HepG2 (cell line): ENCODE data around the gene FOLR2. TPM values are rescaled to one million over a fixed set of nuclear protein-coding genes. Genes with fewer than 3 reads are reported as not detected.

ENCODE experiments used
- ATAC-seq: fragments of 200-7000 bp; cut with Tn5 transposase; 3 replicates; pipeline ENCODE4 v1.9.1; 2020; ENCODE audit warnings: mild to moderate bottlenecking, moderate library complexity
- BruUV-seq: library from RNA; stranded (reverse); fragments of 400-500 nt; replicated peaks from 2 replicates; lab custom pipeline; 2021; lab: Mats Ljungman, UMichigan
- CTCF ChIA-PET: fragments of 300-600 bp; formaldehyde crosslinking; extraction: SDS; loops from one replicate; lab custom pipeline; 2021; ENCODE audit warnings: low total read pairs, inconsistent platforms, low intra/inter-chr PET ratio; lab: Yijun Ruan, JAX
- POLR2A ChIA-PET: fragments of 350-600 bp; sonication (Branson Sonifier 250); formaldehyde crosslinking; loops from one replicate; lab custom pipeline; 2020; ENCODE audit warnings: antibody characterized with exemption, inconsistent platforms; lab: Yijun Ruan, JAX
- DNase-seq: peaks from one replicate; pipeline ENCODE4 v3.0.0-alpha.2; 2015; ENCODE audit warnings: low spot score
- FAIRE-seq: peaks from 3 replicates; lab custom pipeline; 2011; peaks lifted over from hg19 to GRCh38; lab: Jason Lieb, UNC
- H2AFZ ChIP-seq: one replicate; pipeline ENCODE4 v1.6.1; 2011; ENCODE audit warnings: low read length, inconsistent platforms
- H3K27ac ChIP-seq: fragments of 300-600 bp; 3 replicates; pipeline ENCODE4 v1.8.0; 2011; ENCODE audit warnings: mixed run types, mild to moderate bottlenecking, mixed read lengths, low read length, inconsistent platforms; ENCODE audit not compliant: insufficient read depth; ENCODE audit errors: extremely low read length
- H3K27me3 ChIP-seq, 2 experiments: fragments of 200-600 bp in 1 of 2; 2 replicates in 1 of 2; 3 replicates in 1 of 2; pipeline versions ENCODE4 v1.6.0 to v1.8.0; 2011; ENCODE audit warnings: low read length in 2 of 2, mild to moderate bottlenecking in 2 of 2, moderate library complexity in 2 of 2, inconsistent platforms in 1 of 2; ENCODE audit not compliant: insufficient read depth in 2 of 2, control insufficient read depth in 1 of 2
- H3K36me3 ChIP-seq, 2 experiments: fragments of 200-600 bp in 1 of 2; replicated peaks in 1 of 2; 2 replicates in 1 of 2; 3 replicates in 1 of 2; pipeline versions ENCODE4 v1.5.1 to v1.8.0; 2011; ENCODE audit warnings: low read length in 2 of 2, inconsistent platforms in 1 of 2; ENCODE audit not compliant: insufficient read depth in 2 of 2, control insufficient read depth in 1 of 2
- H3K4me1 ChIP-seq: 2 replicates; pipeline ENCODE4 v1.5.1; 2012; ENCODE audit warnings: low read length, inconsistent platforms; ENCODE audit not compliant: insufficient read depth
- H3K4me2 ChIP-seq: 2 replicates; pipeline ENCODE4 v1.6.0; 2011; ENCODE audit warnings: low read depth, low read length, inconsistent platforms
- H3K4me3 ChIP-seq, 3 experiments: fragments of 200-600 bp in 1 of 3; sonication (generic), shearing (Covaris generic) in 1 of 3; replicated peaks in 1 of 3; 2 replicates each; pipeline ENCODE4 v1.5.1; 2011 to 2016; ENCODE audit warnings: low read length in 3 of 3, inconsistent platforms in 2 of 3, low read depth in 2 of 3, mild to moderate bottlenecking in 2 of 3, control low read depth in 1 of 3, mixed read lengths in 1 of 3; ENCODE audit not compliant: insufficient read depth in 1 of 3
- H3K79me2 ChIP-seq: one replicate; pipeline ENCODE4 v1.6.1; 2011; ENCODE audit warnings: low read length, inconsistent platforms; ENCODE audit not compliant: insufficient read depth
- H3K9ac ChIP-seq: 2 replicates; pipeline ENCODE4 v1.6.0; 2011; ENCODE audit warnings: mild to moderate bottlenecking, low read depth, low read length, inconsistent platforms; ENCODE audit not compliant: insufficient read depth
- H3K9me3 ChIP-seq: 2 replicates; pipeline ENCODE4 v1.5.1; 2012; ENCODE audit warnings: mild to moderate bottlenecking, low read length
- H4K20me1 ChIP-seq: 2 replicates; pipeline ENCODE4 v1.6.0; 2011; ENCODE audit warnings: inconsistent platforms, mild to moderate bottlenecking, low read length, moderate library complexity; ENCODE audit not compliant: insufficient read depth
- ZFP90 ChIP-seq: sonication (generic); formaldehyde crosslinking; IDR thresholded peaks from 2 replicates; pipeline ENCODE4 v1.8.0; 2022; ENCODE audit warnings: missing genetic modification reagents, mild to moderate bottlenecking, inconsistent platforms, borderline replicate concordance
- ZNF235 ChIP-seq: sonication (generic); formaldehyde crosslinking; IDR thresholded peaks from 2 replicates; pipeline ENCODE4 v1.8.1; 2023; ENCODE audit warnings: mild to moderate bottlenecking, missing genetic modification reagents, borderline replicate concordance
- ZNF260 ChIP-seq: sonication (generic); formaldehyde crosslinking; IDR thresholded peaks from 2 replicates; pipeline ENCODE4 v1.4.0; 2020; ENCODE audit warnings: missing genetic modification reagents, low read depth, mild to moderate bottlenecking, borderline replicate concordance
- ZNF607 ChIP-seq: sonication (generic); formaldehyde crosslinking; IDR thresholded peaks from 2 replicates; pipeline ENCODE4 v1.5.1; 2020; ENCODE audit warnings: missing genetic modification reagents, mild to moderate bottlenecking, borderline replicate concordance
- ZNF724P ChIP-seq: sonication (generic); formaldehyde crosslinking; IDR thresholded peaks from 2 replicates; pipeline ENCODE4 v1.8.0; 2022; ENCODE audit warnings: missing genetic modification reagents, borderline replicate concordance
- ZSCAN25 ChIP-seq: sonication (generic); formaldehyde crosslinking; IDR thresholded peaks from 2 replicates; pipeline ENCODE4 v1.8.0; 2022; ENCODE audit warnings: mild to moderate bottlenecking, missing genetic modification reagents
- WGBS: methylation state at CpG from one replicate; pipeline ENCODE4 v1.1.6; 2017; ENCODE audit warnings: low lambda C conversion rate; 5-methylcytosine and 5-hydroxymethylcytosine counted together
- in situ Hi-C: cut with HindIII; loops from 2 replicates; pipeline ENCODE4 v1.10.0; 2017; ENCODE audit warnings: low pct_unique_long_range_greater_than_20kb; ENCODE audit not compliant: extremely low pct_ligation_motif_present
- intact Hi-C: fragments of 100-400 bp; cut with micrococcal nuclease; formaldehyde crosslinking; loops from one replicate; pipeline ENCODE4 v1.10.0; 2022; ENCODE audit not compliant: unreplicated experiment
- polyA plus RNA-seq, 8 experiments: library from polyadenylated mRNA; depleted of rRNA in 3 of 8; stranded (reverse) in 7 of 8; unstranded in 1 of 8; fragments of >200 nt; fragmentation: Illumina TruSeq in 4 of 8; extraction: Trizol in 4 of 8; gene quantifications; 2 replicates each; pipeline versions ENCODE4 v1.2.1 to v1.2.3, GENCODE V29; 2011 to 2016; ENCODE audit warnings: low read depth in 4 of 8, missing spikeins in 1 of 8, mixed read lengths in 1 of 8; ENCODE audit not compliant: insufficient read depth in 1 of 8
- total RNA-seq, 5 experiments: library from RNA; depleted of rRNA; stranded (reverse); fragments of >200 nt; fragmentation: Illumina TruSeq; extraction: Trizol; gene quantifications; 2 replicates each; pipeline ENCODE4 v1.2.3, GENCODE V29; 2016; ENCODE audit warnings: low read depth in 1 of 5
- TF ChIP-seq, protein P1 (sequence below): sonication (generic); formaldehyde crosslinking; IDR thresholded peaks from 2 replicates; pipeline ENCODE4 v1.9.0; 2021; ENCODE audit warnings: mild to moderate bottlenecking, missing genetic modification reagents
- TF ChIP-seq, protein P2 (sequence below): sonication (generic); formaldehyde crosslinking; IDR thresholded peaks from 2 replicates; pipeline ENCODE4 v1.9.0; 2021; ENCODE audit warnings: missing genetic modification reagents, borderline replicate concordance
- TF ChIP-seq, protein P3 (sequence below): IDR thresholded peaks from 2 replicates; pipeline ENCODE4 v1.6.1; 2016; ENCODE audit warnings: missing compliant biosample characterization, missing genetic modification reagents, borderline replicate concordance
- TF ChIP-seq, protein P4 (sequence below): sonication (generic); formaldehyde crosslinking; IDR thresholded peaks from 2 replicates; pipeline ENCODE4 v1.5.0; 2020; ENCODE audit warnings: missing genetic modification reagents
- TF ChIP-seq, protein P5 (sequence below): IDR thresholded peaks from 2 replicates; pipeline ENCODE4 v1.6.1; 2016; ENCODE audit warnings: low read depth

Gene FOLR2
- total and polyA plus RNA-seq, 2 of the 13 experiments (the other 11 are each of a cell fraction or from before 2014, with no cell fraction given), result 0.09 TPM; not detected in 1

DNA sequence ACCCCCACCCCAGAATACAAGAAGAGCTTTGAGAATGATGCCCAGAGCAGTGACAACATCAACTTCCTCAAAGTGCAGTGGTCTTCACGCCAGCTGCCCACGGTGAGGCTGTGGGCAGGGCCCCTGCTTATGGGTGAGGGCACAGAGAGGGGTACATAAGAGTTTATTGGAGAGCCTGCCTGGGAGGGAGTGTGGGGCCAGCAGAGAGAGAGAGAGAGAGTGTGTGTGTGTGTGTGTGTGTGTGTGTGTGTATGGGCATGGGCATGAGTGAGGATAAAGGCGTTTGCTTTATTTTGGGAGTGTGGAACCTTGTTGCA is 17.9 kb downstream of the FOLR2 start:
- no TSS peak for BruUV-seq
- no peak overlapping the region for H3K4me3 ChIP-seq
- peaks cover 3% of the 10 kb centered on the region; the same call in 1 of the 2 replicates for H3K4me1 ChIP-seq
- H4K20me1 ChIP-seq, result no peaks in the 10 kb centered on the region
- no peaks in the 10 kb centered on the region for H3K79me2 ChIP-seq
- DNase-seq (no peak), ATAC-seq (no peak), FAIRE-seq (no peak)
- no peaks in the 10 kb centered on the region for H3K9me3 ChIP-seq
- POLR2A ChIA-PET, result interaction anchor here (1.2 kb wide), 1 partner anchor 200 kb away, joined by 3 read pairs; the partner anchor contains the start of gene CLPB
- H3K9ac ChIP-seq, result no peak overlapping the region
- CTCF ChIA-PET, result no interaction called here
- intact Hi-C loops (no loop called here), in situ Hi-C loops (no loop called here)
- no peak overlapping the region for H2AFZ ChIP-seq
- WGBS, result 93% methylated on average over 3 of the region's 3 CpGs
- no peak overlapping the region for H3K27ac ChIP-seq
- peaks cover 18 to 52% of the 10 kb centered on the region in 2 experiments; a peak in 4 of 5 replicates for H3K36me3 ChIP-seq
- no peak overlapping the region for H3K4me2 ChIP-seq
- H3K27me3 ChIP-seq, result peaks cover 0 to 3% of the 10 kb centered on the region in 2 experiments; a peak in 2 of 5 replicates
- no peak for TF ChIP-seq ZSCAN25 (CRISPR knock-in tag)
- TF ChIP-seq, protein P1, sequence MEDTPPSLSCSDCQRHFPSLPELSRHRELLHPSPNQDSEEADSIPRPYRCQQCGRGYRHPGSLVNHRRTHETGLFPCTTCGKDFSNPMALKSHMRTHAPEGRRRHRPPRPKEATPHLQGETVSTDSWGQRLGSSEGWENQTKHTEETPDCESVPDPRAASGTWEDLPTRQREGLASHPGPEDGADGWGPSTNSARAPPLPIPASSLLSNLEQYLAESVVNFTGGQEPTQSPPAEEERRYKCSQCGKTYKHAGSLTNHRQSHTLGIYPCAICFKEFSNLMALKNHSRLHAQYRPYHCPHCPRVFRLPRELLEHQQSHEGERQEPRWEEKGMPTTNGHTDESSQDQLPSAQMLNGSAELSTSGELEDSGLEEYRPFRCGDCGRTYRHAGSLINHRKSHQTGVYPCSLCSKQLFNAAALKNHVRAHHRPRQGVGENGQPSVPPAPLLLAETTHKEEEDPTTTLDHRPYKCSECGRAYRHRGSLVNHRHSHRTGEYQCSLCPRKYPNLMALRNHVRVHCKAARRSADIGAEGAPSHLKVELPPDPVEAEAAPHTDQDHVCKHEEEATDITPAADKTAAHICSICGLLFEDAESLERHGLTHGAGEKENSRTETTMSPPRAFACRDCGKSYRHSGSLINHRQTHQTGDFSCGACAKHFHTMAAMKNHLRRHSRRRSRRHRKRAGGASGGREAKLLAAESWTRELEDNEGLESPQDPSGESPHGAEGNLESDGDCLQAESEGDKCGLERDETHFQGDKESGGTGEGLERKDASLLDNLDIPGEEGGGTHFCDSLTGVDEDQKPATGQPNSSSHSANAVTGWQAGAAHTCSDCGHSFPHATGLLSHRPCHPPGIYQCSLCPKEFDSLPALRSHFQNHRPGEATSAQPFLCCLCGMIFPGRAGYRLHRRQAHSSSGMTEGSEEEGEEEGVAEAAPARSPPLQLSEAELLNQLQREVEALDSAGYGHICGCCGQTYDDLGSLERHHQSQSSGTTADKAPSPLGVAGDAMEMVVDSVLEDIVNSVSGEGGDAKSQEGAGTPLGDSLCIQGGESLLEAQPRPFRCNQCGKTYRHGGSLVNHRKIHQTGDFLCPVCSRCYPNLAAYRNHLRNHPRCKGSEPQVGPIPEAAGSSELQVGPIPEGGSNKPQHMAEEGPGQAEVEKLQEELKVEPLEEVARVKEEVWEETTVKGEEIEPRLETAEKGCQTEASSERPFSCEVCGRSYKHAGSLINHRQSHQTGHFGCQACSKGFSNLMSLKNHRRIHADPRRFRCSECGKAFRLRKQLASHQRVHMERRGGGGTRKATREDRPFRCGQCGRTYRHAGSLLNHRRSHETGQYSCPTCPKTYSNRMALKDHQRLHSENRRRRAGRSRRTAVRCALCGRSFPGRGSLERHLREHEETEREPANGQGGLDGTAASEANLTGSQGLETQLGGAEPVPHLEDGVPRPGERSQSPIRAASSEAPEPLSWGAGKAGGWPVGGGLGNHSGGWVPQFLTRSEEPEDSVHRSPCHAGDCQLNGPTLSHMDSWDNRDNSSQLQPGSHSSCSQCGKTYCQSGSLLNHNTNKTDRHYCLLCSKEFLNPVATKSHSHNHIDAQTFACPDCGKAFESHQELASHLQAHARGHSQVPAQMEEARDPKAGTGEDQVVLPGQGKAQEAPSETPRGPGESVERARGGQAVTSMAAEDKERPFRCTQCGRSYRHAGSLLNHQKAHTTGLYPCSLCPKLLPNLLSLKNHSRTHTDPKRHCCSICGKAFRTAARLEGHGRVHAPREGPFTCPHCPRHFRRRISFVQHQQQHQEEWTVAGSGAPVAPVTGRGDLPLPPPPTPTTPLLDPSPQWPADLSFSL (CRISPR knock-in tag), result no peak
- no peak for TF ChIP-seq ZNF607 (CRISPR knock-in tag)
- TF ChIP-seq ZNF235 (CRISPR knock-in tag), result no peak
- TF ChIP-seq ZNF724P, result no peak
- TF ChIP-seq, protein P2, sequence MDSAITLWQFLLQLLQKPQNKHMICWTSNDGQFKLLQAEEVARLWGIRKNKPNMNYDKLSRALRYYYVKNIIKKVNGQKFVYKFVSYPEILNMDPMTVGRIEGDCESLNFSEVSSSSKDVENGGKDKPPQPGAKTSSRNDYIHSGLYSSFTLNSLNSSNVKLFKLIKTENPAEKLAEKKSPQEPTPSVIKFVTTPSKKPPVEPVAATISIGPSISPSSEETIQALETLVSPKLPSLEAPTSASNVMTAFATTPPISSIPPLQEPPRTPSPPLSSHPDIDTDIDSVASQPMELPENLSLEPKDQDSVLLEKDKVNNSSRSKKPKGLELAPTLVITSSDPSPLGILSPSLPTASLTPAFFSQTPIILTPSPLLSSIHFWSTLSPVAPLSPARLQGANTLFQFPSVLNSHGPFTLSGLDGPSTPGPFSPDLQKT (CRISPR knock-in tag), result no peak
- TF ChIP-seq ZNF260 (CRISPR knock-in tag), result no peak
- TF ChIP-seq, protein P3, sequence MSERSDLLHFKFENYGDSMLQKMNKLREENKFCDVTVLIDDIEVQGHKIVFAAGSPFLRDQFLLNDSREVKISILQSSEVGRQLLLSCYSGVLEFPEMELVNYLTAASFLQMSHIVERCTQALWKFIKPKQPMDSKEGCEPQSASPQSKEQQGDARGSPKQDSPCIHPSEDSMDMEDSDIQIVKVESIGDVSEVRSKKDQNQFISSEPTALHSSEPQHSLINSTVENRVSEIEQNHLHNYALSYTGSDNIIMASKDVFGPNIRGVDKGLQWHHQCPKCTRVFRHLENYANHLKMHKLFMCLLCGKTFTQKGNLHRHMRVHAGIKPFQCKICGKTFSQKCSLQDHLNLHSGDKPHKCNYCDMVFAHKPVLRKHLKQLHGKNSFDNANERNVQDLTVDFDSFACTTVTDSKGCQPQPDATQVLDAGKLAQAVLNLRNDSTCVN, result no peak
- TF ChIP-seq, protein P4, sequence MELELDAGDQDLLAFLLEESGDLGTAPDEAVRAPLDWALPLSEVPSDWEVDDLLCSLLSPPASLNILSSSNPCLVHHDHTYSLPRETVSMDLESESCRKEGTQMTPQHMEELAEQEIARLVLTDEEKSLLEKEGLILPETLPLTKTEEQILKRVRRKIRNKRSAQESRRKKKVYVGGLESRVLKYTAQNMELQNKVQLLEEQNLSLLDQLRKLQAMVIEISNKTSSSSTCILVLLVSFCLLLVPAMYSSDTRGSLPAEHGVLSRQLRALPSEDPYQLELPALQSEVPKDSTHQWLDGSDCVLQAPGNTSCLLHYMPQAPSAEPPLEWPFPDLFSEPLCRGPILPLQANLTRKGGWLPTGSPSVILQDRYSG, result no peak
- no peak for TF ChIP-seq ZFP90 (CRISPR knock-in tag)
- TF ChIP-seq, protein P5, sequence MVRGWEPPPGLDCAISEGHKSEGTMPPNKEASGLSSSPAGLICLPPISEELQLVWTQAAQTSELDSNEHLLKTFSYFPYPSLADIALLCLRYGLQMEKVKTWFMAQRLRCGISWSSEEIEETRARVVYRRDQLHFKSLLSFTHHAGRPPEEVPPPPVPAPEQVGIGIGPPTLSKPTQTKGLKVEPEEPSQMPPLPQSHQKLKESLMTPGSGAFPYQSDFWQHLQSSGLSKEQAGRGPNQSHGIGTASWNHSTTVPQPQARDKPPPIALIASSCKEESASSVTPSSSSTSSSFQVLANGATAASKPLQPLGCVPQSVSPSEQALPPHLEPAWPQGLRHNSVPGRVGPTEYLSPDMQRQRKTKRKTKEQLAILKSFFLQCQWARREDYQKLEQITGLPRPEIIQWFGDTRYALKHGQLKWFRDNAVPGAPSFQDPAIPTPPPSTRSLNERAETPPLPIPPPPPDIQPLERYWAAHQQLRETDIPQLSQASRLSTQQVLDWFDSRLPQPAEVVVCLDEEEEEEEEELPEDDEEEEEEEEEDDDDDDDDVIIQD (CRISPR knock-in tag), result no peak
